HG03066 (cell line): ENCODE measurements around the gene VMP1.
A peak's percentile ranks its signal among the peaks of the same experiment; 100 is the strongest.
"Not testable (repeated sequence)": the region's sequence is repeated elsewhere in the genome, so short reads cannot be mapped to it uniquely, and the experiment has no call there.

Experiments
- ATAC-seq: cut with Tn5 transposase; IDR thresholded peaks from one replicate; pipeline ENCODE4 v1.9.1; 2021; ENCODE audit warnings: low read depth; ENCODE audit not compliant: unreplicated experiment

VMP1 gene

GRCh38 chr17:59775786-59776350 lies 68.4 kb downstream of the VMP1 start:
- no peak for ATAC-seq

GRCh38 chr17:59776577-59776976 lies 69.1 kb downstream of the VMP1 start:
- ATAC-seq = no peak

- no peak for ATAC-seq
Observed at GRCh38 chr17:59777033-59777432, 69.6 kb downstream of the VMP1 start.

- no peak for ATAC-seq
Observed at GRCh38 chr17:59778996-59779395, 71.5 kb downstream of the VMP1 start.

GRCh38 chr17:59779521-59779920 lies 72.1 kb downstream of the VMP1 start:
- ATAC-seq = no peak

- ATAC-seq = not testable (repeated sequence)
Observed at GRCh38 chr17:59780548-59780947, 73.1 kb downstream of the VMP1 start.

GRCh38 chr17:59783221-59784047 lies 76.0 kb downstream of the VMP1 start:
- ATAC-seq = no peak

GRCh38 chr17:59785091-59785799 lies 77.8 kb downstream of the VMP1 start:
- no peak for ATAC-seq

- no peak for ATAC-seq
Observed at GRCh38 chr17:59786213-59786535, 78.7 kb downstream of the VMP1 start.

GRCh38 chr17:59786536-59787319 lies 79.3 kb downstream of the VMP1 start:
- peak; percentile 78 for ATAC-seq

- ATAC-seq = not testable (repeated sequence)
Observed at GRCh38 chr17:59789849-59790248, 82.4 kb downstream of the VMP1 start.

- ATAC-seq = not testable (repeated sequence)
Observed at GRCh38 chr17:59790418-59790817, 83.0 kb downstream of the VMP1 start.

- ATAC-seq = no peak
Observed at GRCh38 chr17:59790910-59791309, 83.5 kb downstream of the VMP1 start.

- ATAC-seq = no peak
Observed at GRCh38 chr17:59791603-59792457, 84.4 kb downstream of the VMP1 start.

GRCh38 chr17:59792458-59792823 lies 85.0 kb downstream of the VMP1 start:
- ATAC-seq = not testable (repeated sequence)

- ATAC-seq = no peak
Observed at GRCh38 chr17:59793205-59793604, 85.8 kb downstream of the VMP1 start.

GRCh38 chr17:59796138-59796537 lies 88.7 kb downstream of the VMP1 start:
- no peak for ATAC-seq

- no peak for ATAC-seq
Observed at GRCh38 chr17:59796785-59797205, 89.3 kb downstream of the VMP1 start.

GRCh38 chr17:59798111-59798510 lies 90.7 kb downstream of the VMP1 start:
- no peak for ATAC-seq

- no peak for ATAC-seq
Observed at GRCh38 chr17:59800530-59800942, 93.1 kb downstream of the VMP1 start.
